Esophagus squamous epithelium (tissue), 4 donors: ENCODE results near the gene ANKRD13C.

Experiments used
- POLR2A ChIP-seq, 4 donors: fragments of 450-650 bp; IDR thresholded peaks; one replicate each; pipeline ENCODE4 v1.6.1; 2017; ENCODE audit warnings: antibody characterized with exemption in 4 of 4, mild to moderate bottlenecking in 4 of 4, moderate library complexity in 3 of 4
- TF ChIP-seq, protein P1 (sequence below), 6 experiments: fragments of 450-650 bp in 4 of 6; fragments of 200-600 bp in 2 of 6; sonication (generic) in 2 of 6; IDR thresholded peaks; one replicate each; pipeline ENCODE4 v1.5.1; 2016 to 2019; ENCODE audit warnings: antibody characterized with exemption in 6 of 6, mild to moderate bottlenecking in 4 of 6, moderate library complexity in 4 of 6

GRCh38 chr1:70353601-70354331 is 756 bp downstream of the ANKRD13C start:
- TF ChIP-seq POLR2A (IDR thresholded peaks at IDR 0.05) = no peak
- TF ChIP-seq, protein P1, sequence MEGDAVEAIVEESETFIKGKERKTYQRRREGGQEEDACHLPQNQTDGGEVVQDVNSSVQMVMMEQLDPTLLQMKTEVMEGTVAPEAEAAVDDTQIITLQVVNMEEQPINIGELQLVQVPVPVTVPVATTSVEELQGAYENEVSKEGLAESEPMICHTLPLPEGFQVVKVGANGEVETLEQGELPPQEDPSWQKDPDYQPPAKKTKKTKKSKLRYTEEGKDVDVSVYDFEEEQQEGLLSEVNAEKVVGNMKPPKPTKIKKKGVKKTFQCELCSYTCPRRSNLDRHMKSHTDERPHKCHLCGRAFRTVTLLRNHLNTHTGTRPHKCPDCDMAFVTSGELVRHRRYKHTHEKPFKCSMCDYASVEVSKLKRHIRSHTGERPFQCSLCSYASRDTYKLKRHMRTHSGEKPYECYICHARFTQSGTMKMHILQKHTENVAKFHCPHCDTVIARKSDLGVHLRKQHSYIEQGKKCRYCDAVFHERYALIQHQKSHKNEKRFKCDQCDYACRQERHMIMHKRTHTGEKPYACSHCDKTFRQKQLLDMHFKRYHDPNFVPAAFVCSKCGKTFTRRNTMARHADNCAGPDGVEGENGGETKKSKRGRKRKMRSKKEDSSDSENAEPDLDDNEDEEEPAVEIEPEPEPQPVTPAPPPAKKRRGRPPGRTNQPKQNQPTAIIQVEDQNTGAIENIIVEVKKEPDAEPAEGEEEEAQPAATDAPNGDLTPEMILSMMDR (IDR thresholded peaks at IDR 0.05) = no peak
